Nephron (organoid): ENCODE results near the gene FUT6.
A peak's percentile ranks its signal among the peaks of the same experiment; 100 is the strongest.

Source experiments
- H3K27ac Mint-ChIP-seq, 3 experiments: 2 replicates each; pipeline ENCODE4 v1.8.0; 2020; ENCODE audit warnings: mixed read lengths in 3 of 3, mild to moderate bottlenecking in 2 of 3, moderate library complexity in 1 of 3
- H3K27me3 Mint-ChIP-seq: 2 replicates; pipeline ENCODE4 v1.8.0; 2021; ENCODE audit warnings: low read depth, mild to moderate bottlenecking, moderate library complexity, mixed read lengths
- H3K36me3 Mint-ChIP-seq: 2 replicates; pipeline ENCODE4 v1.8.0; 2020; ENCODE audit warnings: low read depth, mixed read lengths
- H3K4me1 Mint-ChIP-seq: 2 replicates; pipeline ENCODE4 v1.8.0; 2020; ENCODE audit warnings: mixed read lengths
- H3K4me3 Mint-ChIP-seq, 3 experiments: 2 replicates each; pipeline ENCODE4 v1.8.0; 2020; ENCODE audit warnings: mild to moderate bottlenecking in 3 of 3, mixed read lengths in 3 of 3, moderate library complexity in 2 of 3
- H3K9me3 Mint-ChIP-seq: 2 replicates; pipeline ENCODE4 v1.8.0; 2020; ENCODE audit warnings: mixed read lengths
- CTCF ChIP-seq, 3 experiments: fragments of 200-600 bp; sonication (generic); IDR thresholded peaks; one replicate each; pipeline ENCODE4 v1.5.0; 2021; ENCODE audit warnings: antibody characterized with exemption in 3 of 3; ENCODE audit not compliant: unreplicated experiment in 3 of 3

The FUT6 gene

GRCh38 chr19:5832527-5833216 lies 6.8 kb downstream of the FUT6 start:
- no peaks in the 10 kb centered on the region for H3K9me3 Mint-ChIP-seq
- TF ChIP-seq CTCF (IDR thresholded peaks at IDR 0.05; ENCODE audit: unreplicated experiment in 3 of 3), result no peak
- no peak overlapping the region for H3K4me3 Mint-ChIP-seq
- H3K4me1 Mint-ChIP-seq, result peaks cover 4% of the 10 kb centered on the region
- peaks cover 11% of the 10 kb centered on the region for H3K27me3 Mint-ChIP-seq
- H3K27ac Mint-ChIP-seq, result peak overlapping the region in 2 of 3 experiments; percentile 20 to 37
- no peaks in the 10 kb centered on the region for H3K36me3 Mint-ChIP-seq

GRCh38 chr19:5832061-5832460 lies 7.4 kb downstream of the FUT6 start:
- no peak for TF ChIP-seq CTCF (IDR thresholded peaks at IDR 0.05; ENCODE audit: unreplicated experiment in 3 of 3)
- Mint-ChIP-seq H3K4me3 (no peak overlapping the region), H3K9me3 (no peaks in the 10 kb centered on the region), H3K27me3 (peaks cover 11% of the 10 kb centered on the region), H3K27ac (peak overlapping the region in 1 of 3 experiments; percentile 20), H3K4me1 (peaks cover 7% of the 10 kb centered on the region), H3K36me3 (no peaks in the 10 kb centered on the region)

GRCh38 chr19:5831159-5831558 lies 8.3 kb downstream of the FUT6 start:
- no peak overlapping the region for H3K27ac Mint-ChIP-seq
- H3K9me3 Mint-ChIP-seq, result no peaks in the 10 kb centered on the region
- TF ChIP-seq CTCF (IDR thresholded peaks at IDR 0.05; ENCODE audit: unreplicated experiment in 3 of 3), result no peak
- peaks cover 11% of the 10 kb centered on the region for H3K27me3 Mint-ChIP-seq
- peaks cover 12% of the 10 kb centered on the region for H3K4me1 Mint-ChIP-seq
- H3K4me3 Mint-ChIP-seq, result no peak overlapping the region
- no peaks in the 10 kb centered on the region for H3K36me3 Mint-ChIP-seq

- no peaks in the 10 kb centered on the region for H3K36me3 Mint-ChIP-seq
- peaks cover 12% of the 10 kb centered on the region for H3K4me1 Mint-ChIP-seq
- no peak for TF ChIP-seq CTCF (IDR thresholded peaks at IDR 0.05; ENCODE audit: unreplicated experiment in 3 of 3)
- peaks cover 11% of the 10 kb centered on the region for H3K27me3 Mint-ChIP-seq
- no peaks in the 10 kb centered on the region for H3K9me3 Mint-ChIP-seq
- peak overlapping the region; percentile 74 to 84 (median 77) for H3K4me3 Mint-ChIP-seq
- peak overlapping the region; percentile 67 to 99 (median 68) for H3K27ac Mint-ChIP-seq
Measured at GRCh38 chr19:5829567-5830310, 9.8 kb downstream of the FUT6 start.

- Mint-ChIP-seq H3K4me3 (peak overlapping the region; percentile 99), H3K9me3 (no peaks in the 10 kb centered on the region), H3K27me3 (peaks cover 7% of the 10 kb centered on the region), H3K4me1 (peaks cover 12% of the 10 kb centered on the region), H3K27ac (peak overlapping the region; percentile 97 to 99 (median 98)), H3K36me3 (no peaks in the 10 kb centered on the region)
- TF ChIP-seq CTCF (IDR thresholded peaks at IDR 0.05; ENCODE audit: unreplicated experiment in 3 of 3), result no peak
Measured at GRCh38 chr19:5828661-5829566, 10.6 kb downstream of the FUT6 start.
